Left ventricle myocardium inferior (tissue), 1 donor: ENCODE results near the gene PPCDC. TPM values are rescaled to one million over a fixed set of nuclear protein-coding genes. Genes with fewer than 3 reads are reported as not detected.

Source experiments
- DNase-seq: peaks from one replicate; pipeline ENCODE4 v3.0.0-alpha.2; 2020
- H3K27ac ChIP-seq: fragments of 200-600 bp; replicated peaks from 2 replicates; pipeline ENCODE4 v1.8.0; 2021
- H3K27me3 ChIP-seq: fragments of 200-600 bp; 2 replicates; pipeline ENCODE4 v1.8.0; 2021; ENCODE audit warnings: low read depth
- H3K36me3 ChIP-seq: fragments of 200-600 bp; 2 replicates; pipeline ENCODE4 v1.8.0; 2021
- H3K4me1 ChIP-seq: fragments of 200-600 bp; 2 replicates; pipeline ENCODE4 v1.8.0; 2021
- H3K4me3 ChIP-seq: fragments of 200-600 bp; 2 replicates; pipeline ENCODE4 v1.8.0; 2021; ENCODE audit warnings: mild to moderate bottlenecking, moderate library complexity
- H3K9me3 ChIP-seq: fragments of 200-600 bp; replicated peaks from 2 replicates; pipeline ENCODE4 v1.8.0; 2021
- CTCF ChIP-seq: fragments of 200-600 bp; IDR thresholded peaks from 2 replicates; pipeline ENCODE4 v1.8.0; 2021; ENCODE audit warnings: antibody characterized with exemption, mild to moderate bottlenecking, borderline replicate concordance
- intact Hi-C: fragments of 100-400 bp; cut with micrococcal nuclease; formaldehyde crosslinking; loops from one replicate; pipeline ENCODE4 v1.11.0; 2022
- total RNA-seq: library from RNA; stranded (reverse); fragmentation: NEBNext Ultra II Directional; extraction: Animal tissue kit (Norgen Biotek cat#: 25700); gene quantifications from one replicate; pipeline ENCODE4 v1.2.1, GENCODE V29; 2021
- donor health status: DM: no; HTN: yes; CAD: no; lungs with severe emphysema.

Gene PPCDC
- total RNA-seq, 1 donor from 2014 or later: 5.0 TPM

GRCh38 chr15:75008629-75009326, 14.6 kb upstream of the PPCDC start:
- H3K4me1 ChIP-seq: no peaks in the 10 kb centered on the region
- no peaks in the 10 kb centered on the region for H3K36me3 ChIP-seq
- H3K27me3 ChIP-seq: no peaks in the 10 kb centered on the region
- intact Hi-C loops: no loop called here
- no peak for TF ChIP-seq CTCF
- DNase-seq: no peak
- H3K9me3 ChIP-seq: no peaks in the 10 kb centered on the region
- peak overlapping the region; percentile 33 for H3K27ac ChIP-seq
- no peak overlapping the region for H3K4me3 ChIP-seq

- Histone ChIP-seq H3K4me1 (no peaks in the 10 kb centered on the region), H3K27ac (no peak overlapping the region), H3K4me3 (no peak overlapping the region), H3K36me3 (no peaks in the 10 kb centered on the region), H3K27me3 (no peaks in the 10 kb centered on the region), H3K9me3 (no peaks in the 10 kb centered on the region)
- intact Hi-C loops: no loop called here
- no peak for DNase-seq
- TF ChIP-seq CTCF: no peak
Observed at GRCh38 chr15:75016431-75016830, 7.0 kb upstream of the PPCDC start.

- Histone ChIP-seq H3K27me3 (no peaks in the 10 kb centered on the region), H3K9me3 (no peaks in the 10 kb centered on the region), H3K4me1 (peaks cover 20% of the 10 kb centered on the region), H3K27ac (no peak overlapping the region), H3K4me3 (no peak overlapping the region), H3K36me3 (no peaks in the 10 kb centered on the region)
- intact Hi-C loops: no loop called here
- no peak for DNase-seq
- no peak for TF ChIP-seq CTCF
Observed at GRCh38 chr15:75019916-75020315, 3.5 kb upstream of the PPCDC start.

- TF ChIP-seq CTCF: no peak
- Histone ChIP-seq H3K27me3 (no peaks in the 10 kb centered on the region), H3K4me1 (peaks cover 24% of the 10 kb centered on the region), H3K4me3 (no peak overlapping the region), H3K27ac (no peak overlapping the region), H3K9me3 (no peaks in the 10 kb centered on the region), H3K36me3 (no peaks in the 10 kb centered on the region)
- no peak for DNase-seq
- intact Hi-C loops: no loop called here
Observed at GRCh38 chr15:75021341-75021740, 2.0 kb upstream of the PPCDC start.

- H3K36me3 ChIP-seq: no peaks in the 10 kb centered on the region
- intact Hi-C loops: no loop called here
- no peak overlapping the region for H3K4me3 ChIP-seq
- no peak for TF ChIP-seq CTCF
- H3K4me1 ChIP-seq: peaks cover 24% of the 10 kb centered on the region
- no peak for DNase-seq
- peak overlapping the region; percentile 92 for H3K27ac ChIP-seq
- no peaks in the 10 kb centered on the region for H3K27me3 ChIP-seq
- no peaks in the 10 kb centered on the region for H3K9me3 ChIP-seq
Observed at GRCh38 chr15:75022783-75023180, 608 bp upstream of the PPCDC start.
